ENCODE results near the gene FKBP1A.

Gene FKBP1A

DNA sequence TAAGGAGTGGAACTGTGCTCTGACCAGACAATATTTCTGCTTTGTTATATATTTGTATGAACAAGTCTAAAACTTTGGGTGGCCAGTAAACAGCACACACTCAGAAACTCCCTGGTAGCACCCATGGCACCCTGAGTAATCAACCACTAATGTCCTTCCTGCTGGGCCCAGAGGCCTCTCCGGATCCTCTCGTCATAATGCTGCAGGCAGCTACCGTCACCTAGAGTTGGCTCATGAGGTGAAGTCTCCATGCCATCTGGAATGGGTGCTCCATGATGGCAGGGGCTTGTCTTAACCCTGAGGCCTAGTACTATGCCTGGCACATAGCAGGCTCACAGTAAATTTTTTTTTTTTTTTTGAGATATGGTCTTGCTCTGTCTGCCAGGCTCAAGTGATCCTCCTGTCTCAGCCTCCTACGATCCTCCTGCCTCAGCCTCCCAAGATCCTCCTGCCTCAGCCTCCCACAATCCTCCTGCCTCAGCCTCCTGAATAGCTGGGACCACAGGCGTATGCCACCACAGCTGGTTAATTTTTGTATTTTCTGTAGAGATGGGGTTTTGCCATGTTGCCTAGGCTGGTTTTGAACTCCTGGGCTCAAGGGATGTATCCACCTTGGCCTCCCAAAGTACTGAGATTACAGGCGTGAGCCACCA, 60.9 kb downstream of the FKBP1A start:
- no peak for DNase-seq (ENCODE audit: low spot score)

DNA sequence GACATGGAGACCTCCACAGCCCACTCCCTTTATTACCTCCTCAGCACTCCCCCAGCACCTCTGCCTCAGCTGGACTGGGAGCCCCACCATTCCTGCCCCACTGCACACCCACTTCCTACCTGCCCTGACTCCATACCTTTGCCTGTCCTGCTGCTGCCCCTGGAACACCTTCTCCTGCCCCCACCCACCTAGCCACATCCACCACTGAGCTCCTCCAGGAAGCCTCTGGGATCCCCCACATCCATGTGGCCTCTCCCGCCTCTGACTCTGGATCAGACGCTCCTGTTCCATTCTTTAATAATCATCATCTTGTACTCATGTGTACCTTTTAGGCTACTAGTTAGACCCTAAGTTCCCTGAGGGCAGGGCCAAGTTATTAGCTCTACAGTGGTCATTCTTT, 61.8 kb downstream of the FKBP1A start:
- DNase-seq (ENCODE audit: low spot score): peak; percentile 0

DNA sequence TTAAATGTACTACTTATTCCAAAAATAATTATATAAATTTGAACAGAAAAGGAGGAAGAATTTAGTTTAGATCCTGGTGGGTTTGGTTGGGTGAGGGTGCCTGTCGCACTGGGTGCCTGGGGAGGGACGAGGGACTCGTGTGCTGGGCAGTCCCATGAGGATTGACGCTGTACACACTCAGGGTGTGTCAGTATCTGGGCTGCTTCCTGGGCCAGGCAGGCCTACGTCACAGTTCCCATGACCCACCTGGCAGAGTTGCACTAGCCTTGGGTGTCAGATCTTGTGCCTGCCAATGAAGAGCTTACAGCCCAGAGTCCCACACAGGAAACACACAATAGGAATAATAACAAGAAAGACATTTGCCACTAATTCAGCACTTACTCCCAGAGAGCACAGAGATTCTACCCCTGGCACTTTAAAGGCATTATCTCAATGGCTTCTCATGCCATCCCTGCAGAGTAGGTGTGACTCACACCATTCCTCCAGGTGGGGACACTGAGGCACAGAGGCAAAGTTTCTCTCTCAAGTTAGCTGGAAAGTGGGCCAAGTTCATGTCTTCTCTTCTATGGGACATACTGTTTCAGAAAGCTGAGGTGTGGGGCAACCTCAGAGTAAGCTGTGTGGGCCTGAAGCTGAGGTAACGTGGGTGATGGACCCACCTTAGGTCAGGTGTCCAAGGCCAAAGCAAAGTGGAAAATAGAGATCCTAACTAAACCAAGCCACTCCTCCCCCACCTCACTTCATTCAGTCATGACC, 62.6 kb downstream of the FKBP1A start:
- peak; percentile 1 for DNase-seq (ENCODE audit: low spot score)

DNA sequence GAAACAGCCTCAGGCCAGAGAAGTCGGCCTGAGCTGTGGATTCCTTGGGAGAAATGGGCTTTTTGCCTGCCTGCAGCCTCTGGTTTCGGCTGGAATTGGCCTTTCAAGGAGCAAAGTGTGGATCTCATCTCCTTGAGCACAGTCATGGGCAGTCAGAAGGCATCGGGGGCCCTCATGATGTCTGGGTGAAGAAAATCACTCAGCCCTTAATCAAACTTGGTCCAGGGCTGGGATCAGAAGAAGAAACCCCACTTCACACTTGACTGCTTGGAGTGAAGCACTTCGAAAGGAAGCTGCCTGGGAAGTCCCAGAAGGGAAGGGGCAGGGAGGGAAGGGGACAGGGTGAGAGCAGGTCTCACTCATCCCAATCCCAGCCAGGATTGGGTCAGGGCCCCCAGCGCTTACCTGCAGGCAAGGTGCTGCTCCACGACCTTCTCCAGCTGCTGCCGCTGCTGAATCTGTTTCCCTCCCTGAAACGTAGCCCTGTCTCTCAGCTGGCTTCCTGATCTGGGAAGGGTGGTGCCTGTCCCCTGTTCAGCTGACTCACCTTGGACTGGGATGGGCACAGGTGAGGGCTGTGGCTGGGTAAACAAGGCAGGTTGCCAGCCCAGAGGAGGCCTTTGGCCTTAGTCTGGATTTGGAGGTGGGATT, 64.0 kb downstream of the FKBP1A start, which contains the start of gene SDCBP2:
Gene SDCBP2, minus strand, starts transcription at position 460 of the 651 bp plus-strand sequence. CDS start 8,723 bp downstream, outside the sequence.
- DNase-seq (ENCODE audit: low spot score): no peak

DNA sequence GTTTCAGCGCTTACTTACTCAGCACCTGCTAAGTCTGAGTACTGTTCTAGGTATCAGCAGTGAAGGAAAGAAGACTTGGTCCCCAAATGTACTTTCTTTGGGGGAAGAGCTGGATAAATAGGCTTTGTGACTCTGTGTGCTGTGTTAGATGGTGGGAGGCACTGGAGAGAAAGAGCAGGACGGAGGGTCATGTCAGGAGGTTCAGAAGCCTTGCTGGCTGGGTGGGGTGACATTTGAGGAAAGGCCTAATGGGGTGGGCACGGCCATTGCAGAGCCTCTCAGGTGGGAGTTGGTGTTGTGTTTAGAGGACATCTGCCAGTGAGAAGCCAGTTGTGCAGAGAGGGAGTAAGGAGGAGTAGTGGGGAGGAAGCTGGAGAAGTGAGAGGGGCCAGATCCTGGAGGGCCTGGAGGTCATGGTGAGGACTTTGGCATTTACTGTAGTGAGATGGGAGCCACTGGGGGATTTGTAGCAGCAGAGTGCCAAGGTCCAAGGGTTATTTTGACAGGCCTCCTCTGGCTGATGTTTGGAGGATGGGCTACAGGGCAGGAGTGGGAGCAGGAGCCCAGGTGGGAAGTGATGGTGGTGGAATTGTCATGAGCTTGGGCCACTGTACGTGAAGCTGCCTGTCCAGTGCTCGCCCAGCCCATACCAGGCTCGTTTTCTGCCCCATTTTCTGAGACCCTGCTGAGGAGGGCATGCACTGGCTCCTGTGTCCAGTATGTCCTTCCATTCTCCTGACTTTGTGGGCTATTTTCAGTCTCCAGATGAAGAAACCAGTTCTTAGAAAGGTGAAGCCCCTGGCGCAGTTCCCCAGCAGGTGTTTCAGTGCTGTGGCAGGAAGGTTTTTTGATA, 64.8 kb downstream of the FKBP1A start:
- DNase-seq (ENCODE audit: low spot score): no peak

DNA sequence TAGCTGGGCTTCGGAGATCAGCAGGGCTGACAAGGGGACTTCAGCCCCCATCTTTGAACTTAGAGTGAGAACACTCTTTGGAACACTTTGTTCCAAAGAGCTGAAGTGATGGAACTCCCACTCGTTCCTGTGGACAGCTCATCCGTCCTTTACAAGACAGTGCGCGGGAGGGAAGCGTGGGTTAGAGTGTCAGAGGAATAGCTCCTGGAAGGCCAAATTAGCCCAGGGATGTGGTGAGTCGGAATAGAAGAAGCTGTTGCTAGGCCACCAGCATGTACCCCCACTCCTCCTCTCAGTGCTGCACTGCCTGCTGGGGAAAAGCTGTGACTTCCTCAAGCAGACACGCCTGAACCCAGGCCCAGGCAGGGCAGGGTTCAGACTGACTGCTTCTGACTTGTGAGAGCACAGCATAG, 65.6 kb downstream of the FKBP1A start:
- peak; percentile 43 for DNase-seq (ENCODE audit: low spot score)

DNA sequence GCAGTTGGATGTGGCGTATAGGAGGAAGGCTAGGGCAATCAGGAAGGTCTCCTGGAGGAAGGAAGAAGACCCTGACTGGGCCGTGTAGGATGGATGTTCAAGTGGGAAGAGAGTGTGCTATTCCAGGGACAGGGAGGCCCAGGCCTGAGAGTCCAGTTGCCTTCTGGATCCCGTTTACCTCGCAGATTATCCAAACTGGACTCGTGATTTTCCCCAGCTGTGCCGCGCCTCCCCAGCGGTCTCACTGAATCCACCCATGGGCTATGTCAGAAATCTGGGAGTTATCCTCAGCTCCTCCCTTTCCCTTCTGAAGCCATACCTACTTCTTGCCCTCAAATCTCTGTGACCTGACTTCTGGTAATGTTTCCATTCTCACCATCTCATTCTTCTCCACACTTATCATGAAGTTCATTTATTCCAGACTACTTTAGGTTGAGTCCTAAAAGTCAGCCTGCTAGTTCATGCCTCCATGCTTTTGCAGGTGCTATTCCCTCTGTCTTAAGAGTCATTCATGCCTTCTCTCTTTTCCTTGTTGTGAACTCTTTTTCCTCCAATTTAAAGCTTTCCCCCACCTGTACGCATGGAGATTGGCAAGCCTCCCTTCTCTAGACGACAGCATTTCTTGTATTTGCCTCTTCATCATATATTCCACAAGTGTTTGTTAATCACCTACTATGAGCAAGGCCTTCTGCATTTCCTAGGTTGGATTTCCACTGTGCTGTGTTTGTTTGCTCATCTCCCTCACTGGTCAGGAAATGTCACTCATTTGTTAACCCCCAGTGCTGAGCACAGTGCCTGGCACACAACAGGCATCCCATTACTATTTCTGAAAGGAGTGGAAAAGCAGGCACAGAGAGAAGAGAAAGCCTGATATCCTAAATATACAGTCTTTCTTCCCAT, 66.6 kb downstream of the FKBP1A start:
- peak; percentile 52 for DNase-seq (ENCODE audit: low spot score)

DNA sequence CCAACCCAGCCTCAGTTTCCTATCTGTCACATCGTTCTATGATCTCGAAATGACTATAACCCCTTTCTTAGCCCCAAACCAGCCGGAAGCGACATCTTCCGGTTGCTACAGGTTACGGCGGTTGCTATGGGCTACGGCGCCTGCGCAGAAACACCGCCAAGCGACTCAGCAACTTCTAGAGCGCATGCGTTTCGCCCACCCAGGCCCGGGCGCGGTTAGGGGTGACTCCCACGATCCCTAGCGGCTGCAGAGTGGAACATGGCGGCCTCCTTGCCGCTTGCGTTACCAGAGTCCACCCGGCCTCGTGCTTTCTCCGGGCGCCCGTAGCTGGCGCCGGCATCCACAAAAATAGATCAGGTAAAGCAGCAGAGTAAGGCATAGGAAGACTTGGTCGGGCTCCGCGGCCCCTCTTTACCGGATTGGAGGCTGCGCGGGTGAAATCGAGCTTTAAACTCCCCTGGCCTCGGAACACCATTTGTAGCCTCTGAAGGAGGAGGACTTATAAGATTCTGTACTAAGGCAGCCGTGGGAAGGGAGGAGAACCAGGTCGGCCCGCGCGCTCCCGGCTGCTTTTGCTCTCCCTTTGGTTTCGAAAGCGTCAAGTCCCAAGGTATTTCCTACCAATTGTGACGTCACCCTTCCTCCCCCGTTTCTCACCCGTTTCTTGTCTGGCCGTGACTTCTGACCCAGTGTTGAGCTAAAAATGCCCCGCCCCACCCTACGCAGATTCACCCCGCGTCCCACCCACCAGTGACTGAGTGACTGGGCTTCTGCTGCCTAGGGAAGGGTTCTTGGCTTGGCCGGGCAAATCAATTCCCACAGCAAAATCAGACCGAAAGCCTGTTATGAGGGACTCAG, 67.5 kb downstream of the FKBP1A start:
- DNase-seq (ENCODE audit: low spot score): peak; percentile 100

DNA sequence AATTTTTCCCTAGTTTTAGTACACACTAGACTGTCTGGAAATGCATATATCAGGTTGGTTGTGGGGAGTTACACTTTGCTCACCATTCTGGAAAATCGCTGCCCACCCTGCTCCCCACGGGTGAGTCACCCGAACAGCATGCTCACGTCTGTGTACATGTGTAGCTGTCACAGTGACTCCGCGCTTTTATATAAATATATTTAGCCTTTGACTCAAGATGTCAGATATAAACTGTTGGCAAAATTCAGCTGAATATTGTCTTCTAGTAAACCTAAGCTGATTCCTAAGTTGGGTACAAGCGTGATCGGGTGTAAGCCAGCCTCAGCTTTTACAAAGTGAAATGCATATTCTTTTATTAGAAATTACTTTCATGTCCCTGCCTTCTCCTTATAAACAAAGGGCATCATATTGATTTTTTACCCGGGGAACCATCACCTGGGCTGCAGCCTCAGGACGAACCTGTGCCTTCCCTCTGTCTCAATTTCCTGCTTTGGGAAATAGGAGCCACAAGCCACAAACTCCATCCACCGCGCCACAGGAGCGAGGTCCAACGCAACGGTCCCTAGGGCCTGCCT, 68.2 kb downstream of the FKBP1A start:
- peak; percentile 81 for DNase-seq (ENCODE audit: low spot score)

DNA sequence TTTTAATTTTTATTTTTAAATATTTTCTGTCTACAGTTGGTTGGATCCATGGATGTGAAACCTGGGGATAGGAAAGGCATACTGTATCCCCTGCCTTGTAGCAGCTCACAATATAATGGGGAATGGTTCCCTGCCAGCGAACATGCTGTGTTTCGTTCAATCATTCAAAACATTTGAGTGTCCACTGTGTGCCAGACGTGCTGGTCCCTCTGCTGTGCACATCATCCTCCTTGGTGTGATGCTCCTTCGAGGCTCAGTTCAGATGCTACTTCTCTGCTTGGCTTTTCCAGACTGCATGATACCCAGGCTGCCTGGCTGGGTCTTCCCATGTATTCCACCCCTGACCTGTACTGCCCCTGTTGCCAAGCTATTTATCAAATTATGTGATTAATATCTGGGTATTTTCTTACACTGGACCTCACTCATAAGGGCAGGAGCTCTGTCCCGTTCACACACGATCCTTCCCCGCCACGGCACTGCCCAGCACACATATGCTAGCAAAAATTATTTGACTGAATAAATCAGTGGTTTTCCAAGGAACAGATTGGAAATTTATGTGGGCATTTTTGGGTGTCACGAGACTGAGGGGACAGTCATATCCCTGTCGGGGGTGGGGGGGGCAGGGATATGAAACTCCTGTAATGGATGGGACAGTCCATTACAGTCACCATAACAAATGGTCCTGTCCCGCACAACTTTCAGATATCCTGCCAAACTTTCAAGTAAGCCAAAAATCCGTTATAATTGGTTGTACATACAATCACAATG, 68.8 kb downstream of the FKBP1A start:
- DNase-seq (ENCODE audit: low spot score): no peak

DNA sequence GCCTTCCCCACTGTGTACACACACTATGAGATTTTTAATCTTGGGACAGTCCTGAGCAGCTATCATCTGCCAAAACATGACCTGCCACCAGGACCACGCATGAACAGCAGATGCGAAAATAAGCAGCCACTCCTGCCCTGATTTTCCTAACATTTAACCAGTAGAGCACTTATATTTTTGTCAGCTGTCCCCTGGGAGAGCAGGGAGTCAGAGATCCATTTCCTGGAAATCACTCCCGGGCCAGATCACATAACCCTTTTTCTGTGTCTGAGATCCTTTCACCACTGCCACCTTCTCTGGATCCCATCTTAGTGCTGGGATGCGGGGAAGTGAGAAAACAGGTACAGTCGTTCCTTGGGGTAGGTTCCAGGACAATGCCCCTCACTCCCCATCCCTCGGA, 69.6 kb downstream of the FKBP1A start:
- peak; percentile 50 for DNase-seq (ENCODE audit: low spot score)

DNA sequence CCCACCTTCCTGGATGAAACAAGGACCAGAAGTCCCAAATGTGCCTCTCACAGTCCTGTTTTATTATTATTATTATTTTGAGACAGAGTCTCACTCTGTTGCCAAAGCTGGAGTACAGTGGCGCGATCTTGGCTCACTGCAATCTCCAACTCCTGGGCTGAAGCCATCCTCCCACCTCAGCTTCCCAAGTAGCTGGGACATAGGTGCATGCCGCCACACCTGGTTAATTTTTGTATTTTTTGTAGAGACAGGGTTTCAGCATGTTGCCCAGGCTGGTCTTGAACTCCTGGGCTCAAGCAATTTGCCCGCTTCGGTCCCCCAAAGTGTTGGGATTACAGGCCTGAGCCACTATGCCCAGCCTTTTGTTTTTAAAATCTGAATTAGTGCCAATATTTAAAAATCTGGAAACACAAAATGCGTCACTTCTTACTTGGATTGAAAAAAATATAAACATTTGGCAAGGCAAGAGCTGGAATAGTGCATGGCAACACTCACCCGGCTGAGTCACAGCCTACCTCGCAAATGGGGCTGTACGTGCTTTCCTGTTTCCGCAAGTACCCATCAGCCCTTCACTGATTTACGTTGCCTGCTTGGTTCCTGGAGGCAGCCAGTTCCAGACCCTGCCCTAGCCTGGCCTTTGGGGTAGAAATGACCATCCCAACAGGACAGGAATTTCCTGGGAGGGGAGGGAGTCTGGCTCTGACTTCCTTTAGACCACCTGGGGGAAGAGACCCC, 70.2 kb downstream of the FKBP1A start:
- DNase-seq (ENCODE audit: low spot score): peak; percentile 93

DNA sequence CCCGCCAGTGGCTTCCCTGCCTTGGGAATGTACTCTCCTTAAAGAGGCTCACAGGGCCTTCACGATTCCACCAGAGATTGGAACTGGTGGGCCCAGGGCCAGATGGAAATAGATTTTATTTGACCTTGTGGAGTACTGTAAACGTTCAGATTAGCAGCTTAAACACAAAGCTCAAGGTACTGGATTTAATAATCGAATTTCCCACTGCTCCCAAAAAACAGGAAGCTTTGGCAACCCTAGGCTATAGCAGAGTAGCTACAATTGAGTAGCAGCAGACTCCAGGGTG, 71.3 kb downstream of the FKBP1A start:
- DNase-seq (ENCODE audit: low spot score): no peak

DNA sequence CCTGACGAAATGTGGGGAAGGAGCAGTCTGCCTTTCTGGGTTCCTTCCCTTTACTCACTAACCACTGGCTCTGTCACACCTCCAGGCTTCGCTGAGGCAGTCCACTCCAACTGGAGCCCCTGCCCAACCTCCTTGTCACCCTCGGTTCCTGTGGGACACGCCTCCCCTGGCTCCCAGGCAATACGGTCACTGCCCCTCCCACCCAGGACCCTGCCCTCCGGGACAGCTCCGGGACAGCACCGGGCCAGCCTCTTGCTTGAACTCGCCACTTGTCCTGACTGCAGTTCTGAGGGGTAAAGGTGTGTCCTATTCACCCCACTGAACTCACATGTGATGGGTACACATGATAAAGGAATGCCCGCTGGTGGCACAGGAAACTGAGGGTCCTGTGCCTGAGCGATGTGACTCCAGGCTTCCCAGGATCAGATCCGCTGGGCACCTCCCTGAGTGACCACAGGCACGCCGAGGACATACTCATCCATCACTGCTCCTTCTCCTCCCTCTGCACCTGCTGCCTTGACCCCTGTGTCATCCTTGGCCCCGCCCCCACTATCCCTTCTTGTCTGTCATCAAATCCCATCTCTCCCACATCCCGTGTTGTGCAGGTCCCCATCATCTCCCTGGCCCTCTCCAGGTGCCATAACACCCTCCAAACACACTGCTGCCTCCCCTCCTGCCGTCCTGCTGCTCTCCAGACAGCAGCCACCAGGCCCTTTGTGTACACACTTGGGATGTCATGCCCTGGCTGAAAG, 71.8 kb downstream of the FKBP1A start:
- DNase-seq (ENCODE audit: low spot score): no peak

DNA sequence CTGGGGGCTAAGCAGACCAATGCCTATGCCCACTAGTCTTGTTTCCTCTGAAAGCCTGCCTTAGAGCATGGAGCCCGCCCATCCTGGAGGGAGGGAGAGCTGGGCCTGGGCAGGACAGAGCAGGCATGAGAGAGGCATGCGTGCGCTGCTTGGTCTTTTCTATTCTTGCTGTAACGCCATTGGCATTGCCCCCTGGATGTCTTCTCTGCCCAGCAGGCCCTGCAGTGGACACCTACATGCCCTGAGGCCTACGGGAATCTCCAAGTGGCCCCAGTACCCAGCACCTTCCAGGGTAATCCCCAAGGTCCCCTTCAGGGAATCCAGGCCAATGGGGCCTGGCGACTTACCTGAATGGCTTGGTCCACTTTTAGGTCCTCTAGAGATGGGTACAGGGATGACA, 72.8 kb downstream of the FKBP1A start:
- DNase-seq (ENCODE audit: low spot score): no peak

DNA sequence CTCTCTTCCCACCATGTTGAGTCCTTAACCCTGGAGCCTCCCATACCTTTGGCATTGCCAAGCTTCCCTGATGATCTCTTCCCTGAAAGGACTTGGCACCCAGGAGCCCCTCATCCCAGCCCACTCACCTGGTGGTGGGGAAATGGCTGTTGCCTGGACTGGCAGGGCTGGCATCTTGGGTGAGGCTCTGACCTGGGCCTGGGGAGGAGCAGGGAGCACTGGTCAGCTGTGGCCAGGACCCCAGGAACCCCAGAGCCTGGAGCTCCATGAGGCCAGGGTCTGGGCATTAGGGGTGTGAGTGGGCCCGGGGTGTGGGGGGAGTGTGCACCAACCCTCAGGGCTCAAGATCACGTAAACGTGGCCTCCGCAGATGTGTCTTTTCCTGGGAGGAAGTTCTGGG, 73.4 kb downstream of the FKBP1A start:
- no peak for DNase-seq (ENCODE audit: low spot score)

DNA sequence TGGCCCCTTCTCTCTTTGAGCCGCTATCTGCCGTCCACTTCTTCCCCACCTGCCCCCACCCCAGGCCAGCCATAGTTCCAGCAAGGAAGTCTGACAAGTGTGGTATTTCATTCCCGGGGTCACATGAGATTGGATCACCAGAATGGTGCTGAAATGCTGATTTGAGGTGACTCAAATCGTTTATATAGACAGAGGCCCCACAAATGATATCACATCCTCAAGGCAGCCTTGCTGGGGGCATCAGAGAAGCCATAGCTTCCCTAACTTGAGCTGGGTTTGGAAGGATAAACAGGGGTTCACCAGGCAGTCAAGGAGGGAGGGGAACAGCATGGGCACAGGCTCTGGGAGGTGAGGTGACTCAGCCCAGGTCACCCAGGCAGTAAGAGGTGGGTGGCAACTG, 73.8 kb downstream of the FKBP1A start:
- no peak for DNase-seq (ENCODE audit: low spot score)
